Nephron progenitor cell (in vitro differentiated cells): ENCODE measurements around the gene UPK3BL1.
"Not testable (repeated sequence)": the region's sequence is repeated elsewhere in the genome, so short reads cannot be mapped to it uniquely, and the experiment has no call there.

Experiments used
- DNase-seq: peaks from one replicate; pipeline ENCODE4 v3.0.0; 2021
- H3K27ac Mint-ChIP-seq: 2 replicates; pipeline ENCODE4 v1.8.0; 2021; ENCODE audit warnings: mild to moderate bottlenecking, moderate library complexity, mixed read lengths
- H3K27me3 Mint-ChIP-seq: 2 replicates; pipeline ENCODE4 v1.8.0; 2021; ENCODE audit warnings: mild to moderate bottlenecking, low read depth, mixed read lengths; ENCODE audit not compliant: poor library complexity
- H3K36me3 Mint-ChIP-seq: 2 replicates; pipeline ENCODE4 v1.8.0; 2021; ENCODE audit warnings: low read depth, mixed read lengths
- H3K4me1 Mint-ChIP-seq: 2 replicates; pipeline ENCODE4 v1.8.0; 2021; ENCODE audit warnings: mixed read lengths
- H3K4me3 Mint-ChIP-seq: 2 replicates; pipeline ENCODE4 v1.8.0; 2021; ENCODE audit warnings: mild to moderate bottlenecking, moderate library complexity, mixed read lengths
- H3K9me3 Mint-ChIP-seq: 2 replicates; pipeline ENCODE4 v1.8.0; 2021; ENCODE audit warnings: mild to moderate bottlenecking, moderate library complexity, mixed read lengths

UPK3BL1 gene

DNA sequence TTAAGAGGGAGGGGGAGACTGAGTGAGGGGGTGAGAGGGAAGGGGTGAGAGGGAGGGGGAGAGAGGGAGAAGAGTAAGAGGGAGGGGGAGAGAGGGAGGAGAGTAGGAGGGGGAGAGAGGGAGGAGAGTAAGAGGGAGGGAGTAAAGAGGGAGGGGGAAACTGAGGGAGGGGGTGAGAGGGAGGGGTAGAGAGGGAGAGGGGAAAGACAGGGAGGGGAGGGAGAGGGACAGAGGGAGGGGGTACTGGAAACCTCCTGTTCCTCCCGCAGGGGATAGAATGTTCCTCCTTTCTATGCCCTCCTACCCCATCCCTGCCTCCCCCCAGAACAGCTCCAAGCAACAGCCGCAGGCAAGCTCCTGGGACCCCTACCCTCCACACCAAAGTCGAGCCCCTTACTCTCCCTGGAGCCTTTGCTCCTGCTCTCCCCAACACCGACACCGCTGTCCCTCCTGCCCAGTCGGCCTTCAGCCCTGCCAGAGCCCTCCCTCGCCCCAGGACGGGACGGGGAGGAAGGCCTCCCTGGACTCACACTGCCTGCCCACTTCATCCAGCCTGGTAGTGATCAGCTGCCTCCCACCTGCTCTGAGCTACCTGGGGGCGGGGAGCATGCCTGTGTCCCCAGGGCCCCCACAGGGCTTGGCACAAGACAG is 30.8 kb downstream of the UPK3BL1 start:
- H3K9me3 Mint-ChIP-seq, H3K27me3 Mint-ChIP-seq, H3K36me3 Mint-ChIP-seq, H3K27ac Mint-ChIP-seq, H3K4me3 Mint-ChIP-seq, H3K4me1 Mint-ChIP-seq: not testable (repeated sequence)
- DNase-seq = peak; percentile 49

DNA sequence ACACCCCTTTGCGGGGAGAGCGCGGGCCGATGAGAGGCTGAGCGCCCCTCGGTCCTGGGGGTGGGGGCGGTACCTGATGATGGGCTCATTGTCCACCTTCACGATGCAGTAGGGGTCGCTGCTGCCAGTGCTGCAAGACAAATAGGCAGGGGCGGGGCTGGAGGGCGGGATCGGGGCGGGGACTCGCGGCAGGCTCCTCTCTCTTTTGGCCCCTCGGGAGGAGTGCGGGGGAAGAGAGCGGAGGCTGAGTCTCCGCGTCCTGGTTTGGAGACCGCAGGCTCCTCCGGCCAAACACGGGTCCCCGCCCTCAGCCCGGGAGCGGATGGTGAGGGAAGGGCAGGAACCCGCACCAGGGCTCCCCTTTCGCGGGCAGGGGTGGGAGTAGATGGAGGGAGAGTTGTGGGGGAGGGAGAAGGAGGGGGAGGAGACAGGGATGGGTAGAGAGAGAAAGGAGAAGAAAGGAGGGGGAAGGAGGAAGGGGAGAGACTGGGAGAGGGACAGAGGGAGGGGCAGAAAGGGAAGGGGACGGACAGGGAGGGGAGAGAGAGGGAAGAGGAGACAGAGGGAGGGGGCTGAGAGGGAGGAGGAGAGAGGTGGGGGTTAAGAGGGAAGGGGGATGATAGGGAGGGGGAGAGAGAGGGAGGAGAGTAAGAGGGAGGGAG is 31.4 kb downstream of the UPK3BL1 start:
- not testable (repeated sequence) for H3K4me3 Mint-ChIP-seq

DNA sequence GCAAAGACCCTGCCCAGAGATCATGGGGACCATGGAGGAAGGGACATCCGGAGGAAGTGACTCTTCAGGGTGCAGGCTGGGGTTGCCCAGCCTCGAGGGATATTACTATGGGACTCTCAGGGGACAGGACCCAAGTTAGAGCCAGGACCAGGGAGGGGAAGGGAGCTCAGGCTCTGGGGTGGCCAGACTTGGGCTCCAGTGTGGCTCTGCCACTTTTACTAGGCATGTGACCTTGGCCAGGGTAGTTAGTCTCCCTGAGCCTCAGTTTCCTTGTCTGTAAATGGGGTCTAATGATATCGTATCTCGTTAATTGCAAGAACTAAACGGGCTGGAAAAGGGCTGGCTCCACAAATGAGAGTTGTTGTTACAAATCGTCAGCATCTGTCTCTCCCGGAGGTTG is 32.1 kb downstream of the UPK3BL1 start:
- not testable (repeated sequence) for H3K4me1 Mint-ChIP-seq, H3K9me3 Mint-ChIP-seq, H3K4me3 Mint-ChIP-seq, H3K36me3 Mint-ChIP-seq, DNase-seq, H3K27me3 Mint-ChIP-seq, H3K27ac Mint-ChIP-seq

More for the DNA sequence above, 31.4 kb downstream of the UPK3BL1 start:
- H3K36me3 Mint-ChIP-seq, H3K9me3 Mint-ChIP-seq, H3K27me3 Mint-ChIP-seq, H3K27ac Mint-ChIP-seq, H3K4me1 Mint-ChIP-seq, DNase-seq: not testable (repeated sequence)

DNA sequence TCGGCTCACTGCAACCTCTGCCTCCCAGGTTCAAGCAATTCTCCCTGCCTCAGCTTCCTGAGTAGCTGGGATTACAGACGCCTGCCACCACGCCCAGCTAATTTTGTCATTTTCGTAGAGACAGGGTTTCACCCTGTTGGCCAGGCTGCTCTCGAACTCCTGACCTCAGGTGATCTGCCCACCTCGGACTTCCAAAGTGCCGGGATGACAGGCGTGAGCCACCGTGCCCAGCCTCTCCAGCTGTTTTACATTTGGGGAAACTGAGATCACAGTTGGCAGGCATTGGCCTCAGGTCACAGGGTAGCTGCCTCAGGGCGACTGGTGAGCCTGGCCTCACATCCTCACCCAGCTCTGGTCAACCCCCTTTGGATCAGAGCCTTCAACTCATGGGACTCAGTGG is 32.9 kb downstream of the UPK3BL1 start:
- not testable (repeated sequence) for DNase-seq, H3K9me3 Mint-ChIP-seq, H3K4me1 Mint-ChIP-seq, H3K36me3 Mint-ChIP-seq, H3K4me3 Mint-ChIP-seq, H3K27ac Mint-ChIP-seq, H3K27me3 Mint-ChIP-seq

DNA sequence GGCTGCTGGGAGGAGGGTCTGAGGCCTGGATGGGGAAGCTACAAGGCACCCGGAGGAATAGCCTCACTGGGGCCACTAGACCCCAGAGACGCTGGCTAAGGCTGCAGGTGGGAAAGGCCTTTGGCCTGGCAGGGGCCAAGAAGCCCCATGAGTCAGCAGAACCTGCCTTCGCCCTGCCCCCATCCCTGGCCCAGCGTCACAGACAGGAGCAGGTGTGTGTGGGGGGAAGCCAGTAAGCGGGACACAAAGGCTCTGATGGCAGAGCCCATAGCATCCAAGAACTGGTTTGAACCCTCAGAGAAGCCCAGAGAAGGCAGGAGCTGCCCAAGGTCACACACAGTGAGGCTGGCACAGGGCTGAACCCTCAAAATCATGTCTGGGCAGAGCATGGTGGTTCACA is 35.7 kb downstream of the UPK3BL1 start:
- not testable (repeated sequence) for H3K9me3 Mint-ChIP-seq, H3K4me3 Mint-ChIP-seq, H3K27me3 Mint-ChIP-seq, DNase-seq, H3K27ac Mint-ChIP-seq, H3K36me3 Mint-ChIP-seq, H3K4me1 Mint-ChIP-seq

DNA sequence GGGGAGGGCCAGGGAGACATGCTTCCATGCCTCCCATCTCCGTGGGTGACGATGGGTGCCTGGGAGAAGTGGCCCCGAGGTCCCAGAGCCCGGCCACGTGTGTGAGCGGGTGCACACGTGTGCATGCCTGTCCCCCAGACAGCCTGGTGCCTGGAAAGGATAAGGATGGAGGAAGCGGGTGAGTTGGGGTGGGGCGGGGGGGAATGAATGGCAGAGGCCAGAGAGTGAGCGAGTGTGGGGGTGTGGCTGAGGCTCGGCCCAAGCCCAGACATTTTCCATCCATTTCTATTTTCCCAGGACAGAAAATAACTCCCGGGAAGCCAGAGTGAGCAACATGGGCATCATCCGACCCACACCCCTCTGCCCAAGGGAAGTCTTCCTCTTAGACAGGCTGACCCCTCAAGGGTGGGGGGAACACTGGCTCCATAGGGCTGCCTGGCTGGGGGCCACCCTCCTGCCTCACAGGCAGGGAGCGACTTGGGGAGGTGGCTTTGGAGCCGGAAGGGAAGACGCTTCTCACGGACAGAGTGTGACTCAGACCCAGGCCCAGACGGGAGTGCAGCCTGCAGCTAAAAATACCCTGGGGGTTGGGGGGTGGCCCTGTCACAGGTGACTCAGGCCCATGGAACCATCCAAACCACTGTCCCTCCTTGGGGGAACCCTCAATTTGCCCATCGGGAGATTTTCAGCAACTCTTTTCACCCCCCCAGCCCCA is 38.0 kb downstream of the UPK3BL1 start:
- not testable (repeated sequence) for H3K36me3 Mint-ChIP-seq, H3K4me3 Mint-ChIP-seq, H3K27ac Mint-ChIP-seq, DNase-seq, H3K9me3 Mint-ChIP-seq, H3K4me1 Mint-ChIP-seq, H3K27me3 Mint-ChIP-seq

DNA sequence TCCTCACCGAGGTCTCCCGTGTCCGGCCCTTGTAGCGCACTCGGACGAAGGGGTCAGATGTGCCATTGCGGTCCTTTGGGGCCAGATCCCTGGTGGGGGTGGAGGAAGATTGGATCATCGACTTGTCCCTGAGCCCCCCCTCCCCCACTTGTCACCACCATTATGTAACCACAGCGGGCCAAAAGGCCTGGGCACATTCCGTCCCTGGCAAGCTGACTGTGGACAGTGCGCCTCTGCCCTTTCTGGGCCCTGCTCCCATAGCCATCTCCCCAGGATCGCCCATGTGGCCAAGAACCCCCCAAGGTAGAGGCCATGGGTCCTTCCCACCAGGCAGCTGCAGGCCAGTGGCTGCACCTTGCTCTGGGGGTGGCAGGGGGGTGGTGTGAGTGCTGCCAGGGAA is 40.3 kb downstream of the UPK3BL1 start:
- not testable (repeated sequence) for H3K4me1 Mint-ChIP-seq, H3K4me3 Mint-ChIP-seq, H3K36me3 Mint-ChIP-seq, DNase-seq, H3K9me3 Mint-ChIP-seq, H3K27me3 Mint-ChIP-seq, H3K27ac Mint-ChIP-seq

DNA sequence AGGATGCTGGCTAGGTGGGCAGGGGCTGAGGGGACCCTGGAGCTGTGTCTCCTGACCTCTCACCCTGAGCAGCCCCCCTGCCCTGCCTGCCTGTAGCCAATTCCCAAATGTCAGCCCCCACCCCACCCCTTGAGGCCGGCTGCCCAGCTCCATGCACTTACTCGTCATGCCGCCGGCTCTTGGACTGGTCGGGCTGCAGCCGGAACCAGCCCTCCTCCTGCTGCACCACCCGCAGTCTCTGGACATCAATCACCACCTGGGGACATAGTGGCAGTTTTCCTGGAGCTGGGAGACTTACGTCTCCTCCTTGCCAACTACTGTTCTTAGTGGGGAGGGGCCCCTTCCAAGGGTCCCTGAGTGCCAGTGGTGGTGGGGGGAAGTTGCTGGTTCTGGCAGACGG is 42.9 kb downstream of the UPK3BL1 start:
- not testable (repeated sequence) for DNase-seq, H3K9me3 Mint-ChIP-seq, H3K4me3 Mint-ChIP-seq, H3K36me3 Mint-ChIP-seq, H3K27me3 Mint-ChIP-seq, H3K27ac Mint-ChIP-seq, H3K4me1 Mint-ChIP-seq

DNA sequence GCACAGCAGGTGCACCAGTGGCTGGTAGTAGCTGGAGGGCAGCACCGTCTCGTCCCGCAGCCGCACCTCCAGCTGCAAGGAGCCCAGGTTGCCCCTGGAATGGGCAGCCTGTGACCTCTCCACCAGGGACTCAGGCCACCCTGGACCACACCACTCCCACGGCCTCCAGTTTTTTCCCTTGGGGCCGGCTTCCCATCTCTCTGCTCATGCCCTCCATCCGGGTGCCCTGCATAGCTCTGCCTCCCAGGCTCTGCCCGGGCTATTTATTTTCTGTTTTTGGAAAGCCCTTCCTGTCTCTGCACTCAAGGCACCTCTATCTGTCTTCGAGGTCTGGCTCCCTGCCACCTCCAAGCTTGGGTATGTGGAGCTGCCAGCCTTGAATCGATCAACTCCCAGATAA is 46.6 kb downstream of the UPK3BL1 start:
- not testable (repeated sequence) for H3K27me3 Mint-ChIP-seq, H3K36me3 Mint-ChIP-seq, H3K27ac Mint-ChIP-seq

DNA sequence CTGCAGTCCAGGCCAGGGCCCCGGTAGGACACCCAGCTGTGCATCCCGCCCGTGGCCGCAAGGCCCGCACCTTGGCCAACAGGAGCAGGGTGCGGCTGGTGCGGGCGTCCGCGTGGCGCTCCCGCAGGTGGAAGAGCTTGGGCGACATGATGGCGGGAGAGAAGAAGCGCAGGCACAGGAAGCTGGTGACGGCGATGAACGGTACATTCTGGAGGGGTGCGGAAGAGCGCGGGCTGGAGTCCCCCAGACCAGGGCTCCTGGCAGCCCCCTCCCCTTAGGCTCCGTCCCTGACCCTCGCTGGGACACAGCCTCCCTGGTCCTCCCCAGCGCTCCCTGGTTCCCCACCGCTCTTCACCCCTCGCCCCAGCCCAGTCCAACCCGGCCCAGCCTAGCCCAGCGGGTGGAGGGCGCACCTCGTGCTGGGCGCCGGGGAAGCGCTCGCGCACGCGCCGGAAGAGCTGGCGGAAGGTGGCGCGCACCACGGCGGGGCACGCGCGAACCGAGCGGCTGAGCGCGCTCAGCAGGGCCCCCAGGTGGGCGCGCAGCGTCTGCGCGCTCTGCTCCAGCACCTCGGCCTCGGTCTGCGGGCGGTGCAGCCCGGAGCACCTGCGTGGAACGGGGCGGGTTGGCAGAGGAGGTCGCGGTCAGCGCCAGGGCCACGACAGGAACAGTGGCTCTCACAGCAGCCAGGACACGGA is 48.8 kb downstream of the UPK3BL1 start:
- H3K4me3 Mint-ChIP-seq, H3K27ac Mint-ChIP-seq, H3K36me3 Mint-ChIP-seq, H3K27me3 Mint-ChIP-seq, H3K4me1 Mint-ChIP-seq, DNase-seq, H3K9me3 Mint-ChIP-seq: not testable (repeated sequence)

More for the DNA sequence above, 46.6 kb downstream of the UPK3BL1 start:
- H3K4me1 Mint-ChIP-seq, H3K4me3 Mint-ChIP-seq, DNase-seq, H3K9me3 Mint-ChIP-seq: not testable (repeated sequence)

DNA sequence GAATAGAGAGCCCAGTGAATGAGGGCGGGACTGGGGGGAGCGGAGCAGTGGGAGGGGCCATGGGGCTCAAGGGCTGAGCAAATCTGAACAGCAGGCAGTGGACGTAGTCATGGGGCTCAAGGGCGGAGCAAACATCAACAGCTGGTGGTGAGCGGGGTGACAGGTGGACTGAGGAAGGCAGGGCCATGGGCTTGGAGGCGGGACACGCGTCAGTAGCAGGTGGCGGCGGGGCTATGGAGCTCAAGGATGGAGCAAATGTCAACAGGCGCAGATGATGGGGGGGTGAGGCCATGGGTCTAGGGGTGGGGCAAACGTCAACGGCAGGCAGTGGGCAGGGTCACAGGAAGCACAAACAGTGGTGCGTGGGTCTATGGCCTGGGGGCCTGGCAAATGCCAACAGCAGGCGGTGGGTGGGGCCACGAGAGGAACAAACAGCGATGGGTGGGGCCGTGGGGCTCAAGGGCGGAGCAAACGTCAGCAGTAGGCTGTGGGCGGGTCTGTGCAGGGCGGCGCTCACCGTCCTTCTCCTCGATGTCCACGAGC is 50.0 kb downstream of the UPK3BL1 start:
- not testable (repeated sequence) for H3K36me3 Mint-ChIP-seq, H3K27ac Mint-ChIP-seq, DNase-seq, H3K4me3 Mint-ChIP-seq, H3K9me3 Mint-ChIP-seq, H3K27me3 Mint-ChIP-seq, H3K4me1 Mint-ChIP-seq

DNA sequence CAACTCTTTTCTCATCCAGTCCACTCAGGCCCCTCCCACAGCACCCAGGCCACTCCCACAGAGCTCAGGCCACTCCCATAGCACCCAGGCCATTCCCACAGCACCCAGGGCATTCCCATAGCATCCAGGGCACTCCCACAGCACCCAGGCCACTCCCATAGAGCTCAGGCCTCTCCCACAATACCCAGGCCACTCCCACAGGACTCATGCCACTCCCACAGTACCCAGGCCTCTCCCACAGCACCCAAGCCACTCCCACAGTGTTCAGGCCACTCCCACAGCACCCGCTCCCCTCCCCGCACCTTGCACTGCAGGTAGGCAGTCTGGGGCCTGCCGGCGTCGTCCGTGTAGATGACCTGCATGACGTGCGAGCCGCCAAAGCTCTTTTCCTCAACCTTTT is 52.7 kb downstream of the UPK3BL1 start:
- H3K9me3 Mint-ChIP-seq, DNase-seq, H3K27me3 Mint-ChIP-seq, H3K36me3 Mint-ChIP-seq, H3K27ac Mint-ChIP-seq, H3K4me1 Mint-ChIP-seq, H3K4me3 Mint-ChIP-seq: not testable (repeated sequence)
